ENCODE measurements around the gene INSIG2. TPM values are rescaled to one million over a fixed set of nuclear protein-coding genes. Genes with fewer than 3 reads are reported as not detected.

The INSIG2 gene
- total RNA-seq, 1 experiment from 2014 or later = 15.0 TPM

DNA sequence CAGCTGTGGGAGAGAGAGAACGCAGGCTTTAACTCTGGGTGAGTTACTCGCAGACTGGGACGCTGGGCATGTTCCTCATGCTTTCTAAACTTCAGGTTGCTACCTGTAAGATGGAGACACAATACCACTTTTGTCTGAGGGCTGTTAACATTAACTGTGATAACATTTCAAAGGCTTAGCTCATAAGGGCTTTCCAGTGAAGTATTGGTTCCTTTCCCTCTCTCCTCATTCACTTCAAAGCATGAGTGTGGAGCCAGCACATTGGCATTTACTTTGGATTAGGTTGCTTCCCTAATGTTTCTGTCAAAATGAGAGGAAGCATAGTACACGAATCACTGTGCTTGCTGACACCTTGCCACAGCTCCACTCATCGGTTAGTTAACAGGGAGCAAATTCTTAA, 30.2 kb downstream of the INSIG2 start:
- DNase-seq (ENCODE audit: unreplicated experiment) = no peak
- no peak overlapping the region for H3K4me3 Mint-ChIP-seq (ENCODE audit: unreplicated experiment)
- no peaks in the 10 kb centered on the region for H3K27me3 Mint-ChIP-seq (ENCODE audit: insufficient read depth, unreplicated experiment)
- peaks cover 12% of the 10 kb centered on the region for H3K4me1 Mint-ChIP-seq (ENCODE audit: insufficient read depth, unreplicated experiment)
- intact Hi-C loops (cut with micrococcal nuclease) = no loop called here
- no peak overlapping the region for H3K27ac Mint-ChIP-seq (ENCODE audit: low read depth, unreplicated experiment)
- no peaks in the 10 kb centered on the region for H3K9me3 Mint-ChIP-seq (ENCODE audit: unreplicated experiment)
- BruUV-seq (replicated peaks) = no TSS peak
- ChIA-PET CTCF (interaction anchor here (0.6 to 1.5 kb wide), 2 partner anchors 29 to 265 kb away, joined by 3 read pairs; no protein-coding TSS in a partner anchor), POLR2A (interaction anchor here (1.9 kb wide), 1 partner anchor 30 kb away, joined by 6 read pairs; the partner anchor contains the start of gene INSIG2)
- TF ChIP-seq, protein P1, sequence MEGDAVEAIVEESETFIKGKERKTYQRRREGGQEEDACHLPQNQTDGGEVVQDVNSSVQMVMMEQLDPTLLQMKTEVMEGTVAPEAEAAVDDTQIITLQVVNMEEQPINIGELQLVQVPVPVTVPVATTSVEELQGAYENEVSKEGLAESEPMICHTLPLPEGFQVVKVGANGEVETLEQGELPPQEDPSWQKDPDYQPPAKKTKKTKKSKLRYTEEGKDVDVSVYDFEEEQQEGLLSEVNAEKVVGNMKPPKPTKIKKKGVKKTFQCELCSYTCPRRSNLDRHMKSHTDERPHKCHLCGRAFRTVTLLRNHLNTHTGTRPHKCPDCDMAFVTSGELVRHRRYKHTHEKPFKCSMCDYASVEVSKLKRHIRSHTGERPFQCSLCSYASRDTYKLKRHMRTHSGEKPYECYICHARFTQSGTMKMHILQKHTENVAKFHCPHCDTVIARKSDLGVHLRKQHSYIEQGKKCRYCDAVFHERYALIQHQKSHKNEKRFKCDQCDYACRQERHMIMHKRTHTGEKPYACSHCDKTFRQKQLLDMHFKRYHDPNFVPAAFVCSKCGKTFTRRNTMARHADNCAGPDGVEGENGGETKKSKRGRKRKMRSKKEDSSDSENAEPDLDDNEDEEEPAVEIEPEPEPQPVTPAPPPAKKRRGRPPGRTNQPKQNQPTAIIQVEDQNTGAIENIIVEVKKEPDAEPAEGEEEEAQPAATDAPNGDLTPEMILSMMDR (IDR thresholded peaks at IDR 0.05; ENCODE audit: unreplicated experiment) = no peak
- no peaks in the 10 kb centered on the region for H3K36me3 Mint-ChIP-seq (ENCODE audit: insufficient read depth, unreplicated experiment)

DNA sequence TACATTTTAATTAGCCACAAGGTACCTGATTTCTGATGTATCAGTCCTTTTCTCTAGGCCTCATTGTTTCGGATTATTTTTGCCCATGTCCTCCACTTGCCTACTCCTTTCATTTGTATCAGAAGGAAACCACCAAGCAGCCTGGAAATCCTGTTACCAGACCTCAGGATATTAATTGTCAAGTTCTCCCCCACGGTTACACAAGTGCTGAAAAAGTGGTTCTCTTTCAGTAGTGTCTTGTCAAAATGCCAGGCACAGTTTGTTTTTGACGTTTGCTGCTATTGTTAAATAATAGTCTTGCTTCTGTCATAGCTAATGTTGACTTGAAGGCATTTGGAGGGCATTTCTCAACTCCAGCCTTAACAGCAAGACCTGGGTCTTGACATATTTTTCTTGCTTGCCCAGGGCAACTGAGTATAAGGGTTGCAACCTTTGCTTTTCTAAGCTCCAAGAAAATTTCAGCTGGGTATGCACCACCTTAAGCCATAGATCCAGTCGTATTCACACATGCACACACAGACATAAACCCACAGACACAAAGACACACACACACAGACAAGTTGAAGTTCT, 31.0 kb downstream of the INSIG2 start:
- Mint-ChIP-seq H3K4me3 (ENCODE audit: unreplicated experiment) (no peak overlapping the region), H3K27ac (ENCODE audit: low read depth, unreplicated experiment) (no peak overlapping the region), H3K27me3 (ENCODE audit: insufficient read depth, unreplicated experiment) (no peaks in the 10 kb centered on the region), H3K4me1 (ENCODE audit: insufficient read depth, unreplicated experiment) (peaks cover 19% of the 10 kb centered on the region), H3K36me3 (ENCODE audit: insufficient read depth, unreplicated experiment) (no peaks in the 10 kb centered on the region), H3K9me3 (ENCODE audit: unreplicated experiment) (no peaks in the 10 kb centered on the region)
- intact Hi-C loops (cut with micrococcal nuclease) = no loop called here
- POLR2A ChIA-PET = interaction anchor here (1.9 kb wide), 1 partner anchor 31 kb away, joined by 6 read pairs; the partner anchor contains the start of gene INSIG2
- peak; percentile 45 for DNase-seq (ENCODE audit: unreplicated experiment)
- CTCF ChIA-PET = interaction anchor here (0.6 kb wide), 2 partner anchors 105 to 264 kb away, joined by 3 to 5 read pairs; partner anchors contain the start of gene CCDC93
- TF ChIP-seq, protein P1 (IDR thresholded peaks at IDR 0.05; ENCODE audit: unreplicated experiment) = no peak
- BruUV-seq (replicated peaks) = no TSS peak

DNA sequence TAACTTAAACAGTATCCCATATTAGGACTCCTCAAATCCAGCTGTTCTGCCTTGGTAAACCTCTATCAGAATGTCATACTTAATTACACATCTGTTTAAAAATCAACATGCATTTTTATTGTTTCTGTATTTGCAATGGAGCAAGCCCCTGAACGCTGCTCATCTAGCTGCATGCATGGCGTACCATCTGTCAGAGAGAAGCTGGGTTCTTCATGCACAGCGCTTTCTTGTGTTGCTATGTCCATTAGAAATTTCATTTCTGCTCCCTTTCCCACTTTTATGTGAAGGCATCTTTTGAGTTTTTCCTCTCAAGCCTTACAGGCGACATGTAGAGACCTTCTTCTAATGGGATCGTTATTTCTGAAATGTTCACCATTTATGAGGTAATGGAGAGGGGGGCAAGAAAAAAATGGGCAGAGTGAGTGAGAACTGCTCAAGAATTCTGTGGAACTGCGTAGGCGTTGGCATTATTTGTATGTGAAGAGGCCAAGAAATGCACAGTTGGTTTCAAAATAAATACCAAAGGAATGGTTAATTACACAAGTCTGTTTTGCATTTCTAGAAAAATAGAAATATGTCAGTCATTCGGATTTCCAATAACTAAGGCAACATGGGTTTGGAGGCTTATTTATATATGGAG, 31.6 kb downstream of the INSIG2 start:
- Mint-ChIP-seq H3K4me3 (ENCODE audit: unreplicated experiment) (no peak overlapping the region), H3K27ac (ENCODE audit: low read depth, unreplicated experiment) (no peak overlapping the region), H3K9me3 (ENCODE audit: unreplicated experiment) (no peaks in the 10 kb centered on the region), H3K27me3 (ENCODE audit: insufficient read depth, unreplicated experiment) (no peaks in the 10 kb centered on the region), H3K4me1 (ENCODE audit: insufficient read depth, unreplicated experiment) (peaks cover 19% of the 10 kb centered on the region), H3K36me3 (ENCODE audit: insufficient read depth, unreplicated experiment) (no peaks in the 10 kb centered on the region)
- TF ChIP-seq, protein P1 (IDR thresholded peaks at IDR 0.05; ENCODE audit: unreplicated experiment) = no peak
- BruUV-seq (replicated peaks) = no TSS peak
- intact Hi-C loops (cut with micrococcal nuclease) = no loop called here
- DNase-seq (ENCODE audit: unreplicated experiment) = peak; percentile 69
- POLR2A ChIA-PET = interaction anchor here (1.9 kb wide), 1 partner anchor 31 kb away, joined by 6 read pairs; the partner anchor contains the start of gene INSIG2
- CTCF ChIA-PET = no interaction called here

DNA sequence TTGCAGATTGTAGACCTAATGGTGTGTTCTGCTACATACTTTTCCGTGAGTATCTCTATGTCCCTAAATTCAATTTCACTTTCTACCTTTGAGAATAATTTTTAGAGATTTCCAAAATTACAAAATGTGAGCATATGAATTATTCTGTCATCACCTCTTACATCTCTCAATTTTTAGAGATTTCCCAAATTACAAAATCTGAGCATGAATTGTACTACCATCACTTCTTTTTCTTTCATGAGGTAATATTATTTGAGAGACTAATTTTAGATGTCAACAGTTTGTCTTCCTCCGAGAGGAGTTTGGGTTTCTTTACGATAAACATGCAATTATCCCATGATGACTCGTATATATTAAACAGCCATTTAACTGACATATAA, 32.1 kb downstream of the INSIG2 start:
- H3K27ac Mint-ChIP-seq (ENCODE audit: low read depth, unreplicated experiment) = no peak overlapping the region
- intact Hi-C loops (cut with micrococcal nuclease) = no loop called here
- peaks cover 19% of the 10 kb centered on the region for H3K4me1 Mint-ChIP-seq (ENCODE audit: insufficient read depth, unreplicated experiment)
- TF ChIP-seq, protein P1 (IDR thresholded peaks at IDR 0.05; ENCODE audit: unreplicated experiment) = no peak
- no peak for DNase-seq (ENCODE audit: unreplicated experiment)
- BruUV-seq (replicated peaks) = no TSS peak
- ChIA-PET POLR2A (interaction anchor here (0.9 kb wide), 1 partner anchor 12 kb away, joined by 4 read pairs; no protein-coding TSS in a partner anchor), CTCF (no interaction called here)
- no peaks in the 10 kb centered on the region for H3K9me3 Mint-ChIP-seq (ENCODE audit: unreplicated experiment)
- H3K4me3 Mint-ChIP-seq (ENCODE audit: unreplicated experiment) = no peak overlapping the region
- H3K27me3 Mint-ChIP-seq (ENCODE audit: insufficient read depth, unreplicated experiment) = no peaks in the 10 kb centered on the region
- no peaks in the 10 kb centered on the region for H3K36me3 Mint-ChIP-seq (ENCODE audit: insufficient read depth, unreplicated experiment)

Data from MCF 10A (cell line).